SU-DHL-6 (cell line): ENCODE data around the gene TPR.

Experiments
- H2AFZ ChIP-seq: fragments of 200-600 bp; sonication (generic); 2 replicates; pipeline ENCODE4 v1.6.1; 2014; ENCODE audit warnings: low read depth, mild to moderate bottlenecking, moderate library complexity, mixed read lengths, antibody characterized with exemption, low read length; ENCODE audit not compliant: severe bottlenecking
- H3F3A ChIP-seq: fragments of 200-600 bp; shearing (Covaris generic); 2 replicates; pipeline ENCODE4 v1.6.0; 2016; ENCODE audit warnings: antibody characterized with exemption, mild to moderate bottlenecking; ENCODE audit not compliant: insufficient read depth
- H3K27ac ChIP-seq: fragments of 200-600 bp; sonication (generic); 2 replicates; pipeline ENCODE4 v1.5.1; 2016; ENCODE audit warnings: low read depth, mild to moderate bottlenecking, low read length, moderate library complexity, mixed read lengths
- H3K27me3 ChIP-seq: fragments of 200-600 bp; sonication (generic), shearing (Covaris generic); 2 replicates; pipeline ENCODE4 v1.6.0; 2014; ENCODE audit warnings: mild to moderate bottlenecking, low read length
- H3K36me3 ChIP-seq: fragments of 200-600 bp; sonication (generic); 2 replicates; pipeline ENCODE4 v1.6.1; 2014; ENCODE audit warnings: mild to moderate bottlenecking, low read length, mixed read lengths
- H3K4me2 ChIP-seq: fragments of 300-600, 200-600 bp; shearing (Covaris generic), sonication (generic); 2 replicates; pipeline ENCODE4 v1.6.0; 2014; ENCODE audit warnings: low read length, low read depth, mild to moderate bottlenecking; ENCODE audit not compliant: poor library complexity, severe bottlenecking
- H3K4me3 ChIP-seq: fragments of 200-600 bp; sonication (generic); 2 replicates; pipeline ENCODE4 v1.5.1; 2014; ENCODE audit warnings: antibody characterized with exemption, low read length, mild to moderate bottlenecking, mixed read lengths; ENCODE audit not compliant: insufficient read depth, poor library complexity, severe bottlenecking
- H3K79me2 ChIP-seq: fragments of 200-600 bp; sonication (generic); 2 replicates; pipeline ENCODE4 v1.6.1; 2014; ENCODE audit warnings: mild to moderate bottlenecking, low read length, moderate library complexity; ENCODE audit not compliant: insufficient read depth
- H3K9ac ChIP-seq: fragments of 200-600 bp; sonication (generic); 2 replicates; pipeline ENCODE4 v1.7.0; 2014; ENCODE audit warnings: mild to moderate bottlenecking, low read length
- H3K9me2 ChIP-seq: fragments of 200-600 bp; sonication (generic); replicated peaks from 2 replicates; pipeline ENCODE4 v1.6.1; 2014; ENCODE audit warnings: low read length; ENCODE audit not compliant: insufficient read depth
- H3K9me3 ChIP-seq: fragments of 200-600 bp; sonication (generic); 2 replicates; pipeline ENCODE4 v1.6.1; 2014; ENCODE audit warnings: low read length, mixed read lengths; ENCODE audit not compliant: insufficient read depth
- H4K20me1 ChIP-seq: fragments of 200-600 bp; sonication (generic); 2 replicates; pipeline ENCODE4 v1.6.1; 2014; ENCODE audit warnings: low read depth, mild to moderate bottlenecking, antibody characterized with exemption, low read length, moderate library complexity, mixed read lengths
- EZH2phosphoT487 ChIP-seq: fragments of 200-600 bp; sonication (generic), shearing (Covaris generic); conservative IDR thresholded peaks from 2 replicates; pipeline ENCODE4 v1.6.1; 2018; ENCODE audit warnings: mild to moderate bottlenecking, antibody characterized with exemption, low read length, moderate library complexity, mixed read lengths
- TF ChIP-seq, protein P1 (sequence below): fragments of 200-600 bp; sonication (generic); IDR thresholded peaks from one replicate; pipeline ENCODE4 v1.5.1; 2017; ENCODE audit warnings: antibody characterized with exemption, mild to moderate bottlenecking, low read length, moderate library complexity; ENCODE audit not compliant: insufficient read depth, poor library complexity, severe bottlenecking

TPR gene

DNA sequence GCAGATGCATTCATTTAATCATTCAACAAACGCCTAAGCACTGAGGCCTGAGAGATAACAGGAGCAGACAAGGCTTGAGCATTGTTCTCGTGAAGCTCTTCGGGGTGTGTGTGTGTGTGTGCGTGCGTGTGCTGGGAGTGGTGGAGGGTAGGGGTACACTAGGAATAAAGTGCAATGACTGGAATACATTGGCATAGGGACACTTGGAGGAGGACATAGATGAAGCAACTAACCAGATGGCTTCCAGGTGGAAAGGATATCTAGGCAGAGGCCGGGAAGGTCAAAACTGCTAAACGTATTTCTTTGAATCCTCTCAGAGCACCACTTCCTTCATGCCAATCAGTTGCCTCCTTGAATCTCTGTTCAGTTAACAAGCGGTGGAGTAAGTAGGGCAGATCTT lies 92.6 kb downstream of the TPR start:
- Histone ChIP-seq H3K27me3 (no peaks in the 10 kb centered on the region), H3K9me3 (no peaks in the 10 kb centered on the region), H3K9ac (no peak overlapping the region), H2AFZ (no peak overlapping the region), H3K27ac (no peak overlapping the region), H3K79me2 (no peaks in the 10 kb centered on the region), H3K9me2 (no peaks in the 10 kb centered on the region), H3F3A (no peaks in the 10 kb centered on the region), H3K36me3 (no peaks in the 10 kb centered on the region), H3K4me2 (no peak overlapping the region), H4K20me1 (no peaks in the 10 kb centered on the region), H3K4me3 (no peak overlapping the region)
- no peak for TF ChIP-seq EZH2phosphoT487
- TF ChIP-seq, protein P1, sequence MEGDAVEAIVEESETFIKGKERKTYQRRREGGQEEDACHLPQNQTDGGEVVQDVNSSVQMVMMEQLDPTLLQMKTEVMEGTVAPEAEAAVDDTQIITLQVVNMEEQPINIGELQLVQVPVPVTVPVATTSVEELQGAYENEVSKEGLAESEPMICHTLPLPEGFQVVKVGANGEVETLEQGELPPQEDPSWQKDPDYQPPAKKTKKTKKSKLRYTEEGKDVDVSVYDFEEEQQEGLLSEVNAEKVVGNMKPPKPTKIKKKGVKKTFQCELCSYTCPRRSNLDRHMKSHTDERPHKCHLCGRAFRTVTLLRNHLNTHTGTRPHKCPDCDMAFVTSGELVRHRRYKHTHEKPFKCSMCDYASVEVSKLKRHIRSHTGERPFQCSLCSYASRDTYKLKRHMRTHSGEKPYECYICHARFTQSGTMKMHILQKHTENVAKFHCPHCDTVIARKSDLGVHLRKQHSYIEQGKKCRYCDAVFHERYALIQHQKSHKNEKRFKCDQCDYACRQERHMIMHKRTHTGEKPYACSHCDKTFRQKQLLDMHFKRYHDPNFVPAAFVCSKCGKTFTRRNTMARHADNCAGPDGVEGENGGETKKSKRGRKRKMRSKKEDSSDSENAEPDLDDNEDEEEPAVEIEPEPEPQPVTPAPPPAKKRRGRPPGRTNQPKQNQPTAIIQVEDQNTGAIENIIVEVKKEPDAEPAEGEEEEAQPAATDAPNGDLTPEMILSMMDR: no peak

DNA sequence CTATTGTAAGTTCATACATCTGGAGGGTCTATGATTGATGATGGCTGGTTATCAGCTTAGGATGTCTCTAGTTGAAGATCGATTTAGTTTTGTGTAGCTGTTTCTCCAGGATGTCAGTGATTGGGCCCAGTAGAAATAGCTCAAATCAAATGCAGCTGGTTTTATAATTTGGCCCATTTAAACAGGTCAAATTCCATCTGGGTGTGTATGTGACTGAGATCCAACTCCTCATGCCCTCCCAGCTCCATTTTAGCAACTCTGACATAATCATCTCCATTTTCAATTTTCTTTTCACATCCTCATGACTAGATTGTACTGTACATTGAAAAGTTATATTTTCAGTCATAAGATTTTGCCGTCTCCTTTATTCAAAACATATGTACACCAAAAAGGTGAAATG lies 99.2 kb downstream of the TPR start:
- Histone ChIP-seq H2AFZ (no peak overlapping the region), H4K20me1 (no peaks in the 10 kb centered on the region), H3K79me2 (no peaks in the 10 kb centered on the region), H3K4me2 (no peak overlapping the region), H3K9me2 (no peaks in the 10 kb centered on the region), H3F3A (no peaks in the 10 kb centered on the region), H3K36me3 (no peaks in the 10 kb centered on the region), H3K4me3 (no peak overlapping the region), H3K9ac (no peak overlapping the region), H3K27ac (no peak overlapping the region), H3K27me3 (no peaks in the 10 kb centered on the region), H3K9me3 (no peaks in the 10 kb centered on the region)
- TF ChIP-seq, protein P1: no peak
- no peak for TF ChIP-seq EZH2phosphoT487

DNA sequence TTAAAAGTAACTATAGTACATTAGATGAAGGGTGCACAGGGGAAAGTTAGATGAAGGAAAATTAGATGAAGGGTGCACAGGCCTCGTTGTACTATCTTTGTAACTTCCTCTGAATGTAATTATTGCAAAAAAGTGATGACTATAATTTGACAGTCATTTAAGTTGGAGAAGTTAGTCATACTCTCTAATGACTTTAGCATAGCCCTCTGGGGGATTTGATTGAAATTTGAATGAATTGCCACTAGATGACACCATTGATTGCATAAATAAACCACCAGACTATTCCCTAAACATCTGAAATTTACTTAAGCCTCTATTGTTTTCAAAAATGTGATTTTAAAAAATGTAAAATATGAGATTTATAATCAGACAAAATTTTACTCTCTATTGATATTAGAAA lies 102.6 kb downstream of the TPR start:
- H3K4me3 ChIP-seq: no peak overlapping the region
- TF ChIP-seq, protein P1: no peak
- no peak for TF ChIP-seq EZH2phosphoT487
- no peaks in the 10 kb centered on the region for H3K27me3 ChIP-seq
- H3K4me2 ChIP-seq: no peak overlapping the region
- H3F3A ChIP-seq: no peaks in the 10 kb centered on the region
- no peaks in the 10 kb centered on the region for H3K36me3 ChIP-seq
- H2AFZ ChIP-seq: no peak overlapping the region
- H3K79me2 ChIP-seq: no peaks in the 10 kb centered on the region
- no peak overlapping the region for H3K9ac ChIP-seq
- H3K9me2 ChIP-seq: no peaks in the 10 kb centered on the region
- no peaks in the 10 kb centered on the region for H4K20me1 ChIP-seq
- H3K27ac ChIP-seq: no peak overlapping the region
- H3K9me3 ChIP-seq: no peaks in the 10 kb centered on the region

DNA sequence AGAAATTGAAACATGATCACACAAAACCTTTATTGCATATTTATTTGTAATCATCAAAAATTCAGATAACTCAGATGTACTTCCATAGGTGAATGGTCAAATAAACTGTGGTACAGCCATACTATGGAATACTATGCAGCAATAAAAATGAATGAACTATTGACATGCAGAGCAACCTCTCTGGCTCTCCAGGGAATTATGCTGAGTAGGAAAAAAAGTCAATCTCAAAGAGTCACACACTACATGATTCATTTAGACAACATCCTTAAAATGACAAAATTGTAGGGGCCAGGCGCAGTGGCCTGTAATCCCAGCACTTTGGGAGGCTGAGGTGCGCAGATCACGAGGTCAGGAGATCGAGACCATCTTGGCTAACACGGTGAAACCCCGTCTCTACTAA lies 104.0 kb downstream of the TPR start:
- H2AFZ ChIP-seq: no peak overlapping the region
- H3K79me2 ChIP-seq: no peaks in the 10 kb centered on the region
- no peak overlapping the region for H3K27ac ChIP-seq
- TF ChIP-seq EZH2phosphoT487: no peak
- TF ChIP-seq, protein P1: no peak
- H3K36me3 ChIP-seq: no peaks in the 10 kb centered on the region
- H3K9ac ChIP-seq: no peak overlapping the region
- H3K4me2 ChIP-seq: no peak overlapping the region
- H3K4me3 ChIP-seq: no peak overlapping the region
- H3K9me3 ChIP-seq: no peaks in the 10 kb centered on the region
- H3F3A ChIP-seq: no peaks in the 10 kb centered on the region
- H3K27me3 ChIP-seq: no peaks in the 10 kb centered on the region
- H3K9me2 ChIP-seq: no peaks in the 10 kb centered on the region
- H4K20me1 ChIP-seq: no peaks in the 10 kb centered on the region
